ENCODE data around the gene LTC4S. TPM values are rescaled to one million over a fixed set of nuclear protein-coding genes. Genes with fewer than 3 reads are reported as not detected.

LTC4S gene
- polyA plus RNA-seq, 3 donors: 2.2 to 6.8 (median 5.6) TPM

GRCh38 chr5:179766726-179767455 lies 26.9 kb upstream of the LTC4S start:
- no peak for DNase-seq (ENCODE audit: extremely low read depth in 1 of 11, low read depth in 9 of 11, low spot score in 4 of 11)

DNA sequence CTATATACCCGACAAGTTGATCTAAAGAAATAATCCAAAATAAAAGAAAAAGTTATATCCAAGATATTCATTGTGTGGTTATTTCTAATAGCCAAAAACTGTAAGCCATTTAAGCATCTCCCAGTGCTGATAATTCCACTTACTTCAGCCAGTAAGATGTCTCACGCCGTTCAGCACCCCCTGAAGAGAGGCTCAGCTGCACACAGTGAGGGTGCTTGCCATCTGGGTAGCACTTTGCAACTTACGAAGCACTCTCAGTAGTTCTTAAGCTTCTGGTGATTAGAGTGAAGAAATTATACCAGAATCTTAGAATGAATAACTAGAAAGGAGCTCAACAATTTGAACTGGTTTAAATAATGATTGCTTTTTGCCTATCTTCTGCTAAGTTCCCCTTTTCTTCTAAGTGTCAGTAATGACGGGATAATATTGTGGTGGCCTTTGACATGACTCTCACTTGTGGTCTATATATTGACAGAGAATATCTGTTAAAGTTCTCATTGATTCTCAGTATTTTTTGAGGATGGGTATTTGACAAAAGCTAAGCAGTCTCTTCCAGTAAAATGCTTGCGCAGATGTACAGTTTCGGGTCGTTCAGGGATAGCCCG lies 26.2 kb upstream of the LTC4S start:
- no peak for DNase-seq (ENCODE audit: extremely low read depth in 1 of 11, low read depth in 9 of 11, low spot score in 4 of 11)

DNA sequence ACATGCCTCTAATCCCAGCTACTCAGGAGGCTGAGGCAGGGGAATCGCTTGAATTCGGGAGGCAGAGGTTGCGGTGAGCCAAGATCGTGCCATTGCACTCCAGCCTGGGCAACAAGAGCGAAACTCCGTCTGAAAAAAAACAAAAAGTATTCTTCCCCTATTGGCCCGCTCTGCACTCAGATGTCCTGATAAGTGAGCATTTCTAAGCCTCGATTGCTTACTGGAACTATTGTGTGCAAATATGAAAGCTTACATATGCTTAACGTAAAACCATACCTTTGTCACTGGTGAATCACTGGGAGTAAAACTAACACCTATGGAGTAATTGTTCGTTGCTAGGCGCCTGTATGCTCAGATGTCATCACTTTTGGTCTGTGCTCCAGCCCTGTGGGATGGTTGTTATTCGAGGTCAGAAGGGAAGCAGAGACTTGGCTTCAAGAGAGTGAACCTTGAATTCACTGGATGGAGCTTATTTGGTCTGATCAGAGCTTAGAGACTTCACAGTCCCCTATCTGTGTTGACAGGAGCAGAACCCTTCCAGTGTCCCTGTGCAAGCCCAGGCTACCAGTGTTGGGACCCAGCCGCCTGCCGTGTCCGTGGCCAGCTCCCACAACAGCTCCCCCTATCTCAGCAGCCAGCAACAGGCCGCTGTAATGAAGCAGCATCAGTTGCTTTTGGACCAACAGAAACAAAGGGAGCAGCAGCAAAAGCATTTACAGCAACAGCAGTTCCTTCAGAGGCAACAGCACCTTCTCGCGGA lies 25.3 kb upstream of the LTC4S start:
- DNase-seq (ENCODE audit: extremely low read depth in 1 of 11, low read depth in 9 of 11, low spot score in 4 of 11): no peak

GRCh38 chr5:179769271-179769670 lies 24.5 kb upstream of the LTC4S start:
- DNase-seq (ENCODE audit: extremely low read depth in 1 of 11, low read depth in 9 of 11, low spot score in 4 of 11): no peak

DNA sequence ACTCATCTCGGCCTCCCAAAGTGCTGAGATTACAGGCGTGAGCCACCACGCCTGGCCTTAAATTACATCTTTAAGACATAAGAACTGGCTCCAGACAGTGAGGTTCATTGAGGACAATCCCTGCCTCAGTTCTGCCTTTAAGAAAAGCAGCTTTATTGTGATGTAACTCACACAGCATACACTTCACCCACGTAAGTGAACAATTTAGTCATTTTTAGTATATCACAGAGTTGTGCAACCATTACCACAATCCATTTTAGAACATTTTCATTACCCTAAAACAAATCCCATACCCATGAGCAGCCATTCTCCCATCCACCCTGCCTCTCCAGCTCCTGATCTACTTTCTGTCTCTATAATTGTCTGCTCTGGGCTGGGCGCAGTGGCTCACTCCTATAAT lies 24.0 kb upstream of the LTC4S start:
- no peak for DNase-seq (ENCODE audit: extremely low read depth in 1 of 11, low read depth in 9 of 11, low spot score in 4 of 11)

DNA sequence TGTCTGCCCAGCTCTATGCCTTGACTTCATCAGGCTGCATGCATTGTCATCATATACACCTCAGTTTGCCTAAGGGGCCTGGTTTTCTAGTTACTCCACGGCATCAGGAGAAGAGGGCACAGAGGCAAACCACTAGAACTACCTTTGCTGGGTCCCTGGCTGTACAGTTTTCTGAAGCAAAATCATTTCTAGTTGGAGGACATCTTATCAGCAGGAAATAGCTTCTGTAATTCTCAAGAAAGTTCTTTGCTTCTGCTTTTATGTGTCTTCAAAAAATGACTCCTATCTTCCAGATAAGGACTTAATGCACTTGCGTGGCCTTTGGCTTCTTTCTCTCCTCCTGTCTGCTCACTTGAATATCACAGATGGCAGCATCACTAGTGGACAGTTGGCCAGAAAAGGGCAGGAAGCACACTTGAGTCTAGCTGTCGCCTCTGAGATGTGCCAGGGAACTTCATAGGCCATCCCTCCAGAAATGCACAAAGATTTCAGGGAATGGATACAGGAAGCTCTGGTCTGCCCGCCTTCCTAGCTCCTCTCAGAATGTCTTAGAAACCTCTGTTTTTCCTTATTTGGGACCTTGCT lies 22.4 kb upstream of the LTC4S start:
- no peak for DNase-seq (ENCODE audit: extremely low read depth in 1 of 11, low read depth in 9 of 11, low spot score in 4 of 11)

DNA sequence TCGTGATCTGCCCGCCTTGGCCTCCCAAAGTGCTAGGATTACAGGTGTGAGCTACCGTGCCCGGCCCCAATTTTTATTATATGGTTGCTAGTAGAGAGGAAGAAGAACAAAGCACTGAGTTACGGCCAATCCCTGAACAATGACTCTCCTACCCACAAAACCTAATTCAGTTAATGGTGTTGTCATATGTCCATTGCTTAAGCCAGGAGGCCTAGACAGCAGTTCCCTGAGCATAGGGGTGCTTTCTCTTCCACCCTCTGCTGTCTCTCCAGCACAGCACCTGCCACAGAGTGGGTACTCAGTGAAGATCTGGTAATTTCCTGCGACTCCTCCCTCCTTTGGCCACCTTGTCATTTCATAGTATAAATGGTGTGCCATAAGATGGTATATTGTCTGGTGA lies 21.4 kb upstream of the LTC4S start:
- no peak for DNase-seq (ENCODE audit: extremely low read depth in 1 of 11, low read depth in 9 of 11, low spot score in 4 of 11)

- no peak for DNase-seq (ENCODE audit: extremely low read depth in 1 of 11, low read depth in 9 of 11, low spot score in 4 of 11)
Observed at GRCh38 chr5:179773686-179774040, 20.1 kb upstream of the LTC4S start.

DNA sequence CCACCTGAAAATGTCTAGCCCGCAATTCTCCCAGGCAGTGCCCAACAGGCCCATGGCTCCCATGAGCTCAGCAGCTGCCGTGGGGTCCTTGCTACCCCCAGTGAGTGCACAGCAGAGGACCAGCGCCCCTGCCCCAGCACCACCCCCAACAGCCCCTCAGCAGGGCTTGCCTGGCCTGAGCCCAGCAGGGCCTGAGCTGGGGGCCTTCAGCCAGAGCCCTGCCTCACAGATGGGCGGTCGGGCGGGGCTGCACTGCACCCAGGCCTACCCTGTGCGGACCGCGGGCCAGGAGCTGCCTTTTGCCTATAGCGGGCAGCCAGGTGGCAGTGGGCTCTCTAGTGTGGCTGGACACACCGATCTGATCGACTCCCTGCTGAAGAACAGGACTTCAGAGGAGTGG lies 19.3 kb upstream of the LTC4S start:
- no peak for DNase-seq (ENCODE audit: extremely low read depth in 1 of 11, low read depth in 9 of 11, low spot score in 4 of 11)

- DNase-seq (ENCODE audit: extremely low read depth in 1 of 11, low read depth in 9 of 11, low spot score in 4 of 11): no peak
Observed at GRCh38 chr5:179776411-179776938, 17.3 kb upstream of the LTC4S start.

- no peak for DNase-seq (ENCODE audit: extremely low read depth in 1 of 11, low read depth in 9 of 11, low spot score in 4 of 11)
Observed at GRCh38 chr5:179777456-179777855, 16.3 kb upstream of the LTC4S start.

DNA sequence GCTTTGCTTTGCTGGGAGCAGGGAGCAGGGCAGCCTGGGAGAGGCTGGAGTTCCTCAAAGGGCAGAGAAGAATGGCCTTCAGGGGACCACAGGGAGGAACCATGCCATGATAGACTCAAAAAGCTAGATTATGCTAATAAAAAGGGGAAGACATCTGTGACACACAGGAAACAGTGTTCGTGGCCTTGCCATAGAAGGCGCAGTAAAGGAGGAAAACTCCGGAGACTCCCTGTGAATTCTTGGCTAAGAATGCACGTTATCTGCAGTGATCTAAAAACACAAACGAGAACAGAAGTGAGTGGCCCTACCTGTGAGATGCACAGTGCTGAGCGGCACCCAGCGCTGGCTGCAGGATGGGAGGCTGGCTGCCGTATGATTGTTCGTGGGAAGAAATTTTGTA lies 15.9 kb upstream of the LTC4S start:
- DNase-seq (ENCODE audit: extremely low read depth in 1 of 11, low read depth in 9 of 11, low spot score in 4 of 11): no peak

GRCh38 chr5:179778591-179778990 lies 15.2 kb upstream of the LTC4S start:
- no peak for DNase-seq (ENCODE audit: extremely low read depth in 1 of 11, low read depth in 9 of 11, low spot score in 4 of 11)

- no peak for DNase-seq (ENCODE audit: extremely low read depth in 1 of 11, low read depth in 9 of 11, low spot score in 4 of 11)
Observed at GRCh38 chr5:179779826-179780225, 14.0 kb upstream of the LTC4S start.

DNA sequence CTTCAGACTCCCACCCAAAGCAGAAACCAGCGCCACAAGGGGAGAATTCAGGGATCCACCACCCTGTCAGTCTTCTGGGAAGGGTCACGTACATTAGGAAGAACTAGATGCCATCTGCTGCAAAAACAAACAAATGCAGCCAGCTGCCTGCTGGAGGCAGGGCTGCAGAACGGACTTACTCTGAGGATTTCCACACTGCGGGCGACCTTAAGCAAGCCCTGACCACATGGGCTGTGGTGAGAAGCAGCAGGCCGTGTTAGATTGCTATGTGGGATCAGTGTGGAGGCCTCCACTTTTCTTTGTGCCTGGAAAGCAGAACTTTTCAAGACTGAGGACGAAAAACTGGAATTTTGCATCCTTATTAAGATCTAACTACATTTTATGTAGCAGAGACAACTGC lies 13.4 kb upstream of the LTC4S start:
- DNase-seq (ENCODE audit: extremely low read depth in 1 of 11, low read depth in 9 of 11, low spot score in 4 of 11): no peak

GRCh38 chr5:179781846-179782245 lies 11.9 kb upstream of the LTC4S start:
- DNase-seq (ENCODE audit: extremely low read depth in 1 of 11, low read depth in 9 of 11, low spot score in 4 of 11): no peak

DNA sequence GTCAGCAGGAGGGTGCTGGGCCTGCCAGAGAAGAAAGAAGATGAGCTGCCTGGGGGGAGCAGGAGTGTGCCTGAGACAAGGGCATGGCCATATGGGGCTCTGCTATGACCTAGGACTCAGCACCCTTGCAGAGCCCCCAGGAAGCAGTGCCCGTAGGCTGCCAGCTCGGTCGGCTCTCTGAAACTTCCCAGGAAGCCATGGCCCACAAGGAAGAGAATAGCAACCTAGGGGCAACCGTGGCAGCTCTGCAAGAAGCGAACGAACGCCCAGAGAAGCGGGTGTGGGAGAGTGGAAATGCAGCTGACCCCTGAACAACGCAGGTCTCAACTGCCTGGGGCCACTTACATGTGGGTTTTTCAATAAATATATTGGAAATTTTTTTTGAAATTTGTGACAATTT lies 10.7 kb upstream of the LTC4S start:
- DNase-seq (ENCODE audit: extremely low read depth in 1 of 11, low read depth in 9 of 11, low spot score in 4 of 11): no peak

DNA sequence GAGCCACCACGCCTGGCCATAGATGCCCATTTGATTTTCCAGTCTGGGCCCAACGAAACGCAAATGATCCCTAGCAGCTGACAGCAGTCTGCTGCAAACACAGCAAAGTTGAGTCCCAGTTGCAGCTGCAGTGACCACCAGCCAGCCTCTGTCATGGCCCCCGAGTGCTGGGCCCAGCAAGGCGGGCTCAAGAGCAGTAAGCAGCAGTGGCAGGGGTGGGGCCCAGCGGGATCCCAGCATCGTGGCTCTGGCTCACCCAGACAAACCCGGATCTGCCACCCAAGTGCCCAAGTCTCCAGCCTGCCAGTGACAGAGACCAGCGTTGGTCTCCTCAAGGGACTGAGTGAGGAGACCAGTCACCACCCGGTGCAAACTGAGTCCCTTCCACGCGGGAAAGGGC lies 6.9 kb upstream of the LTC4S start:
- no peak for DNase-seq (ENCODE audit: extremely low read depth in 1 of 11, low read depth in 9 of 11, low spot score in 4 of 11)

- DNase-seq (ENCODE audit: extremely low read depth in 1 of 11, low read depth in 9 of 11, low spot score in 4 of 11): no peak
Observed at GRCh38 chr5:179788193-179788854, 5.5 kb upstream of the LTC4S start.
